ENCODE results near the gene KCNA5. TPM values are rescaled to one million over a fixed set of nuclear protein-coding genes. Genes with fewer than 3 reads are reported as not detected.

The KCNA5 gene
- polyA plus RNA-seq, 3 donors, result not detected

DNA sequence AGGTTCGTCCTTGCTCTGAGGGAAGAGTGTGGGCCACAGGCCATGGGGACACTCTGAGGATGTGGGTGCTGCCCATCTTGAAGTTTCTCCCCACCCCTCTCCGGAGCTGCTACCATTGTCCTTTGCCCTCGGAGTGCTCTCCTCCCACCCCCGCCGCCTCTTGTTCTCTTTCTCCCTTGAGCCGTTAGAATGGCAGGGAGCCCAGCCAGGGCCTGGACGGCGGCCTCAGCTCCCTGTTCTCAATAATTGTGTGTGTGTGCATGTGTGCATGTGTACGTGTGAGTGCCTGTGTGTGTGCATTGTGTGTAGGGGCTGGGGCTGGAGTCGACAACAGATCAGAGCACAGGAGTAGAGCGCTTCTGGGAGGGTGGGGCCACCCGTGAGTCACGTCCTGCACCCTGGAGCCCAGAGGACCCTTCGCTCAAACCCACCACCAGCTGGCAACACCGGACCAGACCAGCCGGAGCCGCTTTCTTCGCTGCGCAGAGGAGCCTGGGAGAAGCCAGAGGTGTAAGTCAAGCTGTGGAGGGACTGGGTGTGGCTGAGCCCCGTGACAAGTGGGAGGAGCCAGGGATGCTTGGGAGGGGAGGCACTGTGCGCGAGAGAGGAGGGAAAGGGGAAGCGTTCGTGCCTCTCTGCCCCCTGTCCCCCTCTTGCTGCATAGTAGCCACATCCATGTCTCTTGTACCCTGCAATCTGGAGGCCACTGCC is 25.9 kb upstream of the KCNA5 start:
- no peaks in the 10 kb centered on the region for H3K4me1 ChIP-seq (ENCODE audit: control insufficient read depth in 1 of 2, insufficient read depth in 2 of 2, low read length in 2 of 2)
- no peak for TF ChIP-seq CTCF (IDR thresholded peaks at IDR 0.05)
- Mint-ChIP-seq H3K4me3 (no peak overlapping the region), H3K27ac (peak overlapping the region in 1 of 7 donors; percentile 0), H3K4me1 (peaks cover 5% of the 10 kb centered on the region), H3K27me3 (ENCODE audit: low read depth in 3 of 3) (peaks cover 1 to 9% (median 6%) of the 10 kb centered on the region in 3 donors), H3K36me3 (no peaks in the 10 kb centered on the region), H3K9me3 (peaks cover 0 to 1% (median 0%) of the 10 kb centered on the region in 7 donors)
- no peaks in the 10 kb centered on the region for H4K20me1 ChIP-seq (ENCODE audit: insufficient read depth, low read length)
- H3K79me2 ChIP-seq (ENCODE audit: insufficient read depth, low read length), result no peaks in the 10 kb centered on the region
- no peaks in the 10 kb centered on the region for H3K9me3 ChIP-seq (replicated peaks in 1 of 2; ENCODE audit: control insufficient read depth in 1 of 2, insufficient read depth in 1 of 2, low read length in 2 of 2)
- no peak overlapping the region for H3K27ac ChIP-seq (ENCODE audit: low read depth in 1 of 2, low read length in 2 of 2)
- intact Hi-C loops (cut with micrococcal nuclease), result no loop called here
- H3K4me3 ChIP-seq (replicated peaks in 1 of 3; ENCODE audit: low read depth in 2 of 3, low read length in 3 of 3), result no peak overlapping the region
- no peak overlapping the region for H2AFZ ChIP-seq (ENCODE audit: insufficient read depth, low read depth, low read length, poor library complexity, severe bottlenecking)
- H3K27me3 ChIP-seq (ENCODE audit: control insufficient read depth in 2 of 2, insufficient read depth in 2 of 2, low read length in 2 of 2), result no peaks in the 10 kb centered on the region
- no peak for DNase-seq
- H3K9ac ChIP-seq (ENCODE audit: insufficient read depth, low read length, poor library complexity, severe bottlenecking), result no peak overlapping the region
- no peaks in the 10 kb centered on the region for H3K36me3 ChIP-seq (replicated peaks in 1 of 2; ENCODE audit: control insufficient read depth in 1 of 2, insufficient read depth in 2 of 2, low read length in 2 of 2)
- no peak overlapping the region for H3K4me2 ChIP-seq (replicated peaks; ENCODE audit: extremely low read depth, low read length, poor library complexity, severe bottlenecking)
- WGBS (ENCODE audit: insufficient coverage), result 98% methylated on average over 6 of the region's 24 CpGs

GRCh38 chr12:5018677-5019076 is 25.0 kb upstream of the KCNA5 start:
- H3K4me1 Mint-ChIP-seq, result peaks cover 1% of the 10 kb centered on the region
- no peak overlapping the region for H3K27ac ChIP-seq (ENCODE audit: low read depth in 1 of 2, low read length in 2 of 2)
- no CpG with 5 or more reads among the region's 3 CpGs for WGBS (ENCODE audit: insufficient coverage)

More at GRCh38 chr12:5018677-5019076, 25.0 kb upstream of the KCNA5 start:
- Histone ChIP-seq H3K27me3 (ENCODE audit: control insufficient read depth in 2 of 2, insufficient read depth in 2 of 2, low read length in 2 of 2) (no peaks in the 10 kb centered on the region), H3K9ac (ENCODE audit: insufficient read depth, low read length, poor library complexity, severe bottlenecking) (no peak overlapping the region), H3K4me3 (replicated peaks in 1 of 3; ENCODE audit: low read depth in 2 of 3, low read length in 3 of 3) (no peak overlapping the region), H3K4me1 (ENCODE audit: control insufficient read depth in 1 of 2, insufficient read depth in 2 of 2, low read length in 2 of 2) (no peaks in the 10 kb centered on the region), H3K4me2 (replicated peaks; ENCODE audit: extremely low read depth, low read length, poor library complexity, severe bottlenecking) (no peak overlapping the region), H3K79me2 (ENCODE audit: insufficient read depth, low read length) (no peaks in the 10 kb centered on the region), H3K36me3 (replicated peaks in 1 of 2; ENCODE audit: control insufficient read depth in 1 of 2, insufficient read depth in 2 of 2, low read length in 2 of 2) (no peaks in the 10 kb centered on the region), H2AFZ (ENCODE audit: insufficient read depth, low read depth, low read length, poor library complexity, severe bottlenecking) (no peak overlapping the region), H4K20me1 (ENCODE audit: insufficient read depth, low read length) (no peaks in the 10 kb centered on the region), H3K9me3 (replicated peaks in 1 of 2; ENCODE audit: control insufficient read depth in 1 of 2, insufficient read depth in 1 of 2, low read length in 2 of 2) (no peaks in the 10 kb centered on the region)
- no peak for DNase-seq
- peak overlapping the region in 1 of 7 donors; percentile 33 for H3K27ac Mint-ChIP-seq
- H3K4me3 Mint-ChIP-seq, result no peak overlapping the region
- no peaks in the 10 kb centered on the region for H3K36me3 Mint-ChIP-seq
- peaks cover 0 to 9% (median 5%) of the 10 kb centered on the region in 3 donors for H3K27me3 Mint-ChIP-seq (ENCODE audit: low read depth in 3 of 3)
- intact Hi-C loops (cut with micrococcal nuclease), result no loop called here
- no peak for TF ChIP-seq CTCF (IDR thresholded peaks at IDR 0.05)
- H3K9me3 Mint-ChIP-seq, result peaks cover 0 to 1% (median 0%) of the 10 kb centered on the region in 7 donors

Data from CD14-positive monocyte (primary cell).